Aorta (tissue), 5 donors: ENCODE data around the gene MESP2. TPM values are rescaled to one million over a fixed set of nuclear protein-coding genes. Genes with fewer than 3 reads are reported as not detected.

Source experiments
- ATAC-seq: fragments of 200-7000 bp; cut with Tn5 transposase; one replicate; pipeline ENCODE4 v1.9.1; 2022; ENCODE audit warnings: moderate library complexity; ENCODE audit not compliant: low FRiP score
- DNase-seq, 2 donors: peaks; one replicate each; pipeline ENCODE4 v3.0.0-alpha.2; 2020
- H3K27ac ChIP-seq, 2 donors: one replicate each; pipeline ENCODE4 v1.5.1; 2013; ENCODE audit warnings: low read length in 2 of 2, mild to moderate bottlenecking in 2 of 2, moderate library complexity in 2 of 2, control low read depth in 1 of 2, inconsistent platforms in 1 of 2, low read depth in 1 of 2
- H3K27me3 ChIP-seq, 2 donors: one replicate each; pipeline ENCODE4 v1.6.1; 2013; ENCODE audit warnings: control low read depth in 1 of 2, low read length in 1 of 2, mild to moderate bottlenecking in 1 of 2, moderate library complexity in 1 of 2; ENCODE audit not compliant: insufficient read depth in 2 of 2, control insufficient read depth in 1 of 2
- H3K36me3 ChIP-seq, 2 donors: one replicate each; pipeline ENCODE4 v1.6.1; 2013; ENCODE audit warnings: control low read depth in 1 of 2, low read length in 1 of 2, mild to moderate bottlenecking in 1 of 2; ENCODE audit not compliant: insufficient read depth in 2 of 2, control insufficient read depth in 1 of 2
- H3K4me1 ChIP-seq, 2 donors: one replicate each; pipeline ENCODE4 v1.6.1; 2013; ENCODE audit warnings: low read length in 2 of 2, control low read depth in 1 of 2, mild to moderate bottlenecking in 1 of 2, moderate library complexity in 1 of 2; ENCODE audit not compliant: insufficient read depth in 2 of 2, control insufficient read depth in 1 of 2
- H3K4me3 ChIP-seq, 2 donors: one replicate each; pipeline ENCODE4 v1.5.1; 2013; ENCODE audit warnings: low read length in 2 of 2, control low read depth in 1 of 2, mild to moderate bottlenecking in 1 of 2
- H3K9me3 ChIP-seq: one replicate; pipeline ENCODE4 v1.6.1; 2013; ENCODE audit warnings: mild to moderate bottlenecking, low read length; ENCODE audit not compliant: control insufficient read depth
- WGBS, 2 donors: extraction: QIAGEN DNeasy Blood & Tissue Kit; methylation state at CpG; one replicate each; pipeline ENCODE4 v1.1.7; 2013; 5-methylcytosine and 5-hydroxymethylcytosine counted together
- intact Hi-C, 2 donors: fragments of 100-400 bp; cut with DNase I; formaldehyde crosslinking; loops; one replicate each; pipeline versions ENCODE4 v1.14.2 to v1.15.0; 2022
- polyA plus RNA-seq, 2 donors: library from polyadenylated mRNA; stranded (reverse); fragments of 200-250 nt; gene quantifications; one replicate each; pipeline ENCODE4 v1.2.3, GENCODE V29; 2013
- total RNA-seq, 2 donors: library from RNA; stranded (reverse); fragmentation: NEBNext Ultra II Directional; extraction: Animal tissue kit (Norgen Biotek cat#: 25700); gene quantifications; one replicate each; pipeline ENCODE4 v1.2.1, GENCODE V29; 2021
- donor health status: healthy with polysubstance abuse.
- donor health status: Bipolar disorder and iron deficiency.
- donor health status: DM: no; HTN: no; CAD: no.
- donor health status: DM: no; HTN: no; CAD: no.
- donor health status: DM: yes; HTN: yes; CAD: no.

The MESP2 gene
- total and polyA plus RNA-seq, 4 donors, result 3.0 TPM; not detected in 3

DNA sequence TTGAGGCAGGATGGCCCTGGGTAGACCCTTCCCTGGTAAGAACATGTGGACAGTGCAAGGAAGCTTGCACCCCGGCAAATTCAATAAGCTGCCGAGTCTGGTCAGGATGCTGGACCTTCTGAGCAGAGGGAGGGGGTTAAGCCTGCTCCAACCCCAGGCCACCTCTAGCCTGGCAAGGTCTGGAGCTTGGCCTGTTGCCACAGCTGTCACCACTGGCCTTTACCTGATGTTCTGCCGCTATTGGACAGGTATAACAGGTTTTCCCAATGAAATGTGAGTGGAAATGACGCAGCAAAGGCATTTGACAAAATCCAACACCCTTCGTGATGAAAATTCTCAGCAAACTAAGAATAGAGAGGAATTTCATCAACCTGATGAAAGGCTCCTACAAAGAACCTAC, 24.4 kb upstream of the MESP2 start:
- no peaks in the 10 kb centered on the region for H3K4me1 ChIP-seq
- H3K4me3 ChIP-seq, result no peak overlapping the region
- WGBS, 2 donors, result 91% methylated on average over 5 of the region's 5 CpGs
- H3K36me3 ChIP-seq, result no peaks in the 10 kb centered on the region
- no peaks in the 10 kb centered on the region for H3K27me3 ChIP-seq
- no peak for ATAC-seq
- intact Hi-C loops, result loop anchor here (5.0 kb wide), 2 partner anchors 86 to 104 kb away; no protein-coding TSS in a partner anchor
- H3K27ac ChIP-seq, result no peak overlapping the region
- DNase-seq, result no peak
- H3K9me3 ChIP-seq, result no peaks in the 10 kb centered on the region

DNA sequence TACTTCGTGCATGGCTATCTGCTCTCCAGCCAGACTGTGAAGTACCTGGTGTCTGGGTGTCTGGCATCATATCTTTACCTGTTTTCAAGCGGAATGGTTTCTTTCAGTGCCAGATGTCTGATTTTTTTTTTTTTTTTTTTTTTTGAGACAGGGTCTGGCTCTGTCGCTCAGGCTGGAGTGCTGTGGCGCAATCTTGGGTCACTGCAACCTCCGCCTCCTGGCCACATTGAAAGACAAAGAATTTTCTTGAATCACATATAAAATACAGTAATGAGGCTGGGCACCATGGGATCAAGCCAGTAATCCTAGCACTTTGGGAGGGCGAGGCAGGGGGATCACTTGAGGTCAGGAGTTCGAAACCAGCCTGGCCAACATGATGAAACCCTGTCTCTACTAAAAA, 22.3 kb upstream of the MESP2 start:
- intact Hi-C loops, result loop anchor here (5.0 kb wide), 2 partner anchors 83 to 107 kb away; no protein-coding TSS in a partner anchor
- no peaks in the 10 kb centered on the region for H3K36me3 ChIP-seq
- no peaks in the 10 kb centered on the region for H3K27me3 ChIP-seq
- H3K4me3 ChIP-seq, result no peak overlapping the region
- no peak for ATAC-seq
- H3K27ac ChIP-seq, result no peak overlapping the region
- no peaks in the 10 kb centered on the region for H3K9me3 ChIP-seq
- no peaks in the 10 kb centered on the region for H3K4me1 ChIP-seq
- WGBS, 2 donors, result 88 to 93% methylated on average over 7 of the region's 7 CpGs
- no peak for DNase-seq

DNA sequence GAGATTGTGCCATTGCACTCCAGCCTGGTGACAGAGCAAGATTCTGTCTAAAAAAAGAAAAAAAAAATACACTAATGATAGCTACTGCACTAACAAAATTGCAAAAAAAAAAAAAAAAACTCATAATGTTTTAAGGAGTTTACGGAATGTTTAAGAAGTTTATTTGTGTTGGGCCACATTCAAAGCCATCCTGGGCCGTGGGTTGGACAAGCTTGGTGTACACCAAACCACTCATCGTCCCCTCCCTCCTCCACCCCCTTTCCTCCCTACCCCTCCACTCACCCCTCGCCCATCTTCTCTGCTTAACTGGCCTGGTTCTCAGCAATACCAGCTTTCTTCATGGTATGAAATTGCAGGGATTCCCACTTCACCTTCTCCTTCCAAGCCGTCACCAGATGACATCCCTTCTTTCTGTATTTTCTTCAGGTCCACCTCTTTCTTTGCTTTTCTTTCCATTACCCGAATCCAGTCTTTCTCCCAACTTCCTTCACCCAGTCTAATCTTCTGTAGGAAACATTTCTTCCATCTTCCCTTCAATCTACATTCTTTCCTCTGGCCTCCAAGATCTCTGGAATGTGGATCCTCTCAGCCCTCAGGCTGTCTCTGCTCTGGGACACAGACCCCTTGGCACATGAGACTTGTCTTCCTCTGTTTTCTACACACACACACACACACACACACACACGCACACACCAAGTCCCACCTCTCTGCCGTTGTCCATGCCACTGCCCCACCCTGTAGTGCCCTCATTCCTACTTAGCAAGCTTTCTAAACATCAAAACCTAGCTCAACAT, 21.6 kb upstream of the MESP2 start:
- H3K27ac ChIP-seq, result no peak overlapping the region
- no peaks in the 10 kb centered on the region for H3K9me3 ChIP-seq
- intact Hi-C loops, result loop anchor here (5.0 kb wide), 2 partner anchors 83 to 107 kb away; no protein-coding TSS in a partner anchor
- WGBS, 2 donors, result 66 to 77% methylated on average over 8 of the region's 8 CpGs
- H3K36me3 ChIP-seq, result no peaks in the 10 kb centered on the region
- DNase-seq (no peak), ATAC-seq (no peak)
- no peak overlapping the region for H3K4me3 ChIP-seq
- no peaks in the 10 kb centered on the region for H3K4me1 ChIP-seq
- no peaks in the 10 kb centered on the region for H3K27me3 ChIP-seq

DNA sequence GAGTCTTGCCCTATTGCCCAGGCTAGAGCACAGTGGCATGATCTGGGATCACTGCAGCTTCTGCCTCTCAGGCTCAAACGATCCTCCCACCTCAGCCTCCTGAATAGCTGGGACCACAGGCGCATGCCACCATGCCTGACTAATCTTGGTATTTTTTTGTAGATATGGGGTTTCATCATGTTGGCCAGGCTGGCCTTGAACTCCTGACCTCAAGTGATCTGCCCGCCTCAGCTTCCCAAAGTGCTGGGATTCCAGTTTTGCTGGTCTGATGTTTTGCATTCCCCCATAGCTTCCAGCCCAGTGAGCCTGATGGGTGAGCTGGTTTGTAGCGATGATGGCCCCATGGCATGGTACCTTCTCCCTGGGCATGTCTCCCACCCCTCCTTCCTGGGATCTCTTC, 20.4 kb upstream of the MESP2 start:
- WGBS, 2 donors, result 91 to 93% methylated on average over 4 of the region's 4 CpGs
- H3K9me3 ChIP-seq, result no peaks in the 10 kb centered on the region
- intact Hi-C loops, result no loop called here
- H3K36me3 ChIP-seq, result no peaks in the 10 kb centered on the region
- no peaks in the 10 kb centered on the region for H3K4me1 ChIP-seq
- H3K27ac ChIP-seq, result no peak overlapping the region
- no peak overlapping the region for H3K4me3 ChIP-seq
- DNase-seq (no peak), ATAC-seq (no peak)
- H3K27me3 ChIP-seq, result no peaks in the 10 kb centered on the region

DNA sequence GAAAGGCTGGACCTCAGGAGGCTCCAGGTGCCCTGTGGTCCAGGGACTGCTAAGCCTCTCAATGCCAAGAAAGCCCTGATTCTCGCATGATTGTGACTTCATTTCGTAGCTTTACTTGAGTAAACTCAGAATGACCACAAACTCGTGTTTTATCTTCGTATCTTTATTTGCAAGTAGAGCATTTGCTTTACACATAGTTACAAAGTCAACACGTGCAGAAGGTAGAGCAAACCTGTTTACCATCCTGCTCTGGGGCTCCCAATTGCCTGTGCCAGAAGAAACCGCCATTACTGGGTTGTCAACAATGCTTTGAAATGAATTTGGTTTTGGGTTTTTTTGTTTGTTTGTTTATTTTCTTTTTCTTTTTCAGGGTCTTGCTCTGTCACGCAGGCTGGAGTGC, 19.2 kb upstream of the MESP2 start:
- no peak overlapping the region for H3K4me3 ChIP-seq
- no peak for ATAC-seq
- H3K36me3 ChIP-seq, result no peaks in the 10 kb centered on the region
- no peak for DNase-seq
- 75 to 77% methylated on average over 7 of the region's 7 CpGs for WGBS, 2 donors
- H3K4me1 ChIP-seq, result no peaks in the 10 kb centered on the region
- intact Hi-C loops, result no loop called here
- H3K27me3 ChIP-seq, result no peaks in the 10 kb centered on the region
- no peak overlapping the region for H3K27ac ChIP-seq
- no peaks in the 10 kb centered on the region for H3K9me3 ChIP-seq

GRCh38 chr15:89758283-89758682, 17.8 kb upstream of the MESP2 start:
- Histone ChIP-seq H3K36me3 (no peaks in the 10 kb centered on the region), H3K27me3 (no peaks in the 10 kb centered on the region), H3K4me1 (no peaks in the 10 kb centered on the region), H3K4me3 (no peak overlapping the region), H3K9me3 (no peaks in the 10 kb centered on the region), H3K27ac (no peak overlapping the region)
- WGBS, 2 donors, result 89 to 91% methylated on average over 8 of the region's 8 CpGs
- DNase-seq, result no peak
- intact Hi-C loops, result no loop called here
- no peak for ATAC-seq

DNA sequence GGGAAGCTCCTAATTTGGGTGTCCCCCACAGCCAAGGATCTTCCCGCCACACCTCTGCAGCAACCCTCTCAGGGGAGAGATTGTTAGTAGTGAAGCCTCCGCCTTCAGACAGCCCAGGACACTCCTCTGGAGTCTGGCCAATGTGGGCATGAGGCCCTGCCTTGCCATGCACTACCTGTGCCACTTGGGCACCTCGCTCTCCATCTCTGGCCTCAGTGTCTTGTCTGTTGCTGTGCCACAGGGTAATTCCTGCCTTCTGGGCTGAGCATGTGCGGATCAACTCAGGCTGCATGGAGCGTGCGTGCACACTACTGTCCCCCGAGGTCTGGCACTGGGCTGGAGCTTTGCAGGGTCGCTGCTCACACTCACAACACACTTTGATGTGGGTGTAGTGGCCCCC, 17.2 kb upstream of the MESP2 start:
- ATAC-seq, result no peak
- Histone ChIP-seq H3K4me3 (no peak overlapping the region), H3K27me3 (no peaks in the 10 kb centered on the region), H3K4me1 (no peaks in the 10 kb centered on the region), H3K27ac (no peak overlapping the region), H3K9me3 (no peaks in the 10 kb centered on the region), H3K36me3 (no peaks in the 10 kb centered on the region)
- intact Hi-C loops, result no loop called here
- no peak for DNase-seq
- WGBS, 2 donors, result 90% methylated on average over 8 of the region's 8 CpGs

DNA sequence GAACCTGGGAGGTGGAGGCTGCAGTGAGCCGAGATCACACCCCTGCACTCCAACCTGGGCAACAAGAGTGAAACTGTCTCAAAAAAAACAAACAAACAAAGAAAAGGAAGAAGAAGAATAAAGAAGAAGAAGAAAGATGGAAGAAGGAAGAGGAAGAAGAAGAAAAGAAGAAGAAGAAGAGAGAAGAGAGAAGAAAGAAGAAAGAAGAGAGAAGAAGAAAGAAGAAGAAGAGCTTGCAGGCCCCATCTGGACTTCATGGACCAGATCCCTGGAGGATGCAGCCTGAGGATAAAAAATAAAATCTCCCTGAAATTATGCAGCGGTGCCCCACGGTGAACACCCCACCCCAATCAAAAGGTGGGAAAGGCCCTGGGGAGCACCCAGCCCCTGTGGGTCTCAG, 16.3 kb upstream of the MESP2 start:
- intact Hi-C loops, result loop anchor here (1.0 to 10.0 kb wide), 3 partner anchors 115 to 315 kb away; no protein-coding TSS in a partner anchor
- WGBS, 2 donors, result 92 to 93% methylated on average over 3 of the region's 3 CpGs

More for the DNA sequence above, 16.3 kb upstream of the MESP2 start:
- H3K4me1 ChIP-seq, result no peaks in the 10 kb centered on the region
- H3K27me3 ChIP-seq, result no peaks in the 10 kb centered on the region
- DNase-seq (no peak), ATAC-seq (no peak)
- no peak overlapping the region for H3K4me3 ChIP-seq
- H3K36me3 ChIP-seq, result no peaks in the 10 kb centered on the region
- no peaks in the 10 kb centered on the region for H3K9me3 ChIP-seq
- H3K27ac ChIP-seq, result no peak overlapping the region
